ENCODE results near the gene CCR4.

- TF ChIP-seq POLR2A (IDR thresholded peaks at IDR 0.05; ENCODE audit: low read length) (no peak), GATA1 (IDR thresholded peaks at IDR 0.05; ENCODE audit: low read depth, low read length) (no peak)
These were observed 1.1 kb downstream of the CCR4 start for GRCh38 chr3:32952369-32953077.

All from erythroblast (primary cell).